GM19452 (cell line): Measurements from ENCODE around the gene MAOB.
"Not testable (repeated sequence)": the region's sequence is repeated elsewhere in the genome, so short reads cannot be mapped to it uniquely, and the experiment has no call there.

Experiments
- ATAC-seq: cut with Tn5 transposase; IDR thresholded peaks from one replicate; pipeline ENCODE4 v1.9.1; 2021; ENCODE audit not compliant: unreplicated experiment

MAOB gene

GRCh38 chrX:43882294-43882681 lies at the start of gene MAOB:
TSS of gene MAOB (minus strand) at chrX:43882450. CDS start at chrX:43882299, 151 bp downstream.
- ATAC-seq = no peak

- not testable (repeated sequence) for ATAC-seq
Observed at GRCh38 chrX:43922032-43922431, 39.8 kb upstream of the MAOB start.

- not testable (repeated sequence) for ATAC-seq
Observed at GRCh38 chrX:43910772-43911171, 28.5 kb upstream of the MAOB start.

- no peak for ATAC-seq
Observed at GRCh38 chrX:43910012-43910411, 27.8 kb upstream of the MAOB start.

- ATAC-seq = no peak
Observed at GRCh38 chrX:43909141-43909540, 26.9 kb upstream of the MAOB start.

- no peak for ATAC-seq
Observed at GRCh38 chrX:43899878-43900815, 17.9 kb upstream of the MAOB start.

- no peak for ATAC-seq
Observed at GRCh38 chrX:43898406-43899035, 16.3 kb upstream of the MAOB start.

GRCh38 chrX:43897290-43897689 lies 15.0 kb upstream of the MAOB start:
- no peak for ATAC-seq

- no peak for ATAC-seq
Observed at GRCh38 chrX:43892336-43892870, 10.2 kb upstream of the MAOB start.

GRCh38 chrX:43885617-43886016 lies 3.4 kb upstream of the MAOB start:
- ATAC-seq = no peak

GRCh38 chrX:43881410-43882293 lies 598 bp downstream of the MAOB start:
- no peak for ATAC-seq

- ATAC-seq = no peak
Observed at GRCh38 chrX:43880425-43880824, 1.8 kb downstream of the MAOB start.

- ATAC-seq = no peak
Observed at GRCh38 chrX:43878906-43879526, 3.2 kb downstream of the MAOB start.

- ATAC-seq = no peak
Observed at GRCh38 chrX:43876680-43877079, 5.6 kb downstream of the MAOB start.

- no peak for ATAC-seq
Observed at GRCh38 chrX:43870758-43871419, 11.4 kb downstream of the MAOB start.

- no peak for ATAC-seq
Observed at GRCh38 chrX:43870011-43870410, 12.2 kb downstream of the MAOB start.

GRCh38 chrX:43868791-43869190 lies 13.5 kb downstream of the MAOB start:
- no peak for ATAC-seq

GRCh38 chrX:43866423-43866822 lies 15.8 kb downstream of the MAOB start:
- ATAC-seq = no peak

GRCh38 chrX:43865791-43866190 lies 16.5 kb downstream of the MAOB start:
- ATAC-seq = no peak

- ATAC-seq = no peak
Observed at GRCh38 chrX:43862434-43862833, 19.8 kb downstream of the MAOB start.
